GM12874 (cell line): Measurements from ENCODE around the gene EIF1AD.

Experiments used
- CTCF ChIP-seq: IDR thresholded peaks from 2 replicates; pipeline ENCODE4 v1.5.1; 2011; ENCODE audit warnings: low read depth, mild to moderate bottlenecking, control low read depth, low read length, moderate library complexity; ENCODE audit not compliant: insufficient read depth

Gene EIF1AD

GRCh38 chr11:66035653-66036333, 33.8 kb upstream of the EIF1AD start:
- TF ChIP-seq CTCF = no peak

- TF ChIP-seq CTCF = no peak
Observed at GRCh38 chr11:66032957-66033735, 31.2 kb upstream of the EIF1AD start.

- TF ChIP-seq CTCF = no peak
Observed at GRCh38 chr11:66026017-66026529, 24.1 kb upstream of the EIF1AD start, which contains the start of gene CATSPER1. Gene CATSPER1 (minus strand): TSS chr11:66026479. CDS start chr11:66026379, 100 bp downstream.

GRCh38 chr11:66022401-66023185, 20.6 kb upstream of the EIF1AD start:
- TF ChIP-seq CTCF = peak; percentile 98

- no peak for TF ChIP-seq CTCF
Observed at GRCh38 chr11:66020618-66021357, 18.8 kb upstream of the EIF1AD start.

- no peak for TF ChIP-seq CTCF
Observed at GRCh38 chr11:66020212-66020611, 18.3 kb upstream of the EIF1AD start.
